ENCODE measurements around the gene MYOT. TPM values are rescaled to one million over a fixed set of nuclear protein-coding genes. Genes with fewer than 3 reads are reported as not detected.

Gene MYOT, protein sequence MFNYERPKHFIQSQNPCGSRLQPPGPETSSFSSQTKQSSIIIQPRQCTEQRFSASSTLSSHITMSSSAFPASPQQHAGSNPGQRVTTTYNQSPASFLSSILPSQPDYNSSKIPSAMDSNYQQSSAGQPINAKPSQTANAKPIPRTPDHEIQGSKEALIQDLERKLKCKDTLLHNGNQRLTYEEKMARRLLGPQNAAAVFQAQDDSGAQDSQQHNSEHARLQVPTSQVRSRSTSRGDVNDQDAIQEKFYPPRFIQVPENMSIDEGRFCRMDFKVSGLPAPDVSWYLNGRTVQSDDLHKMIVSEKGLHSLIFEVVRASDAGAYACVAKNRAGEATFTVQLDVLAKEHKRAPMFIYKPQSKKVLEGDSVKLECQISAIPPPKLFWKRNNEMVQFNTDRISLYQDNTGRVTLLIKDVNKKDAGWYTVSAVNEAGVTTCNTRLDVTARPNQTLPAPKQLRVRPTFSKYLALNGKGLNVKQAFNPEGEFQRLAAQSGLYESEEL
- 0.64 TPM for total RNA-seq
- long read RNA-seq, partial matches to known transcripts, result 0 of 1 reads
- long read RNA-seq, other reads (novel, unspliced or antisense), result 1 of 1 reads

DNA sequence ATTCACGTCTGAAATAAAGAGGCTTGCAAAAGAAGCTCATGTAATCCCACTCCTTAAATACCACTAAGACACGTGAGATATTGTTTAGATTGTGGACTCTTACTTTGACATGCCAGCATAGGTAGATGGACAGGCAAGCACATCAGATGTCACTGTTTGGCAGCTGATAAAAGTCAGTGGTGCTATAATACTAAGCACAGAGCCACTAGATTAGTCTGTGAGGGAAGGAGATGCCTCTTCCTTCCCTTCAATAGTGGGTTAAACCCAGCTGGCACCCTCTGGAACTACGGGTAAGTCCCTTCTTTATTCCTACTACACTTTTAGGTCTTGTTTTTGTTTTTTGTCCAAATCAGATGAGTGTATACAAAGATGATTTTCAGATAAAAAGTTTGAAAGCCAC is at the start of gene MYOT:
TSS of gene MYOT (plus strand) at position 197 of the 400 bp plus-strand sequence. CDS start 2,792 bp downstream, outside the sequence.
- DNase-seq (ENCODE audit: low spot score), result no peak

DNA sequence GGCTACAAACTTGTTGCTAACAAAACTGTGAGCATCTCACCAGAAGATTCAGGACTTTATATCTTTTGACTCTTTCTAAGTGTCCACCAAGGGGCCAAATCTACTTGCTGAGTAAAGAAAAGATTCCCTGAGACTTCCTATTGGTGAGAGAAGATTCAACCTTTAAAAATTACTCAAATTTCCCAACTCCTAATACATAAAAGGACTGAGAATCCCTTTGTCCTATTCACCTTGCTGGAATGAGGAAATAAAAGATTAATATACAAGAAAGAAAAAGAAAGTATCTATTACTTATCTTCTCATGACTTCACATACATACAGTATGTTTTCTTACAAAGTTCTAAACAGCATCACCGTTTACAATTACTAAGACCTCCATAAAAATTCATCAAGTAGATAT is 47.9 kb upstream of the MYOT start:
- no peak for DNase-seq (ENCODE audit: low spot score)

DNA sequence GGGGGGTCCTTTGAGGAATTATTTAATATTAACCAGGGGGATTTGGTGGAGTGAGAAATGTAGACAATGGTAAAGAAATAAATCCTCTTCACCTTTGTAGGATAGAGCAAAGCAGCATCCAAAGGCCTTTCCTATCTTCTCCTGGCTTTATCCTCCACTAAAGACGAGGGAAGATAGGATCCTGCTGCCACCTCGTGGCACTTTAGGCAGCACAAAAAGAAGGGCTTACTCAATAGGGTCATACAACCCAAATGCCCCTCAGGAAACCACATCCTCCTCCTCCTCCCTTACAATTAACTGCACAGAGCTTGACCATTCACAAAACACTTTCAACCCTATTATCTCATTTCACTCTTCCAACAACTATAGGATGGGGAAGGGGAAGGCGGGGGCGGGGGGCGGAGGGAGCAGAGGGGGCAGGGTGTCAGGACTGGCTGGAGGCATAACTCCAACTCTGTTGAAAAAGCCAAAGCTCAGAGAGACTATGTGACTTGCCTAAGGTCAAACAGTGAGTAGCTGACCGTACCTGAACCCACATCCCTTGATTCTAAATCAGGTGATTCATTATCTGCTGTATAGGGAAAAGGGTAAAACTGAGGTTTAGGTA is 45.4 kb upstream of the MYOT start:
- DNase-seq (ENCODE audit: low spot score), result no peak

DNA sequence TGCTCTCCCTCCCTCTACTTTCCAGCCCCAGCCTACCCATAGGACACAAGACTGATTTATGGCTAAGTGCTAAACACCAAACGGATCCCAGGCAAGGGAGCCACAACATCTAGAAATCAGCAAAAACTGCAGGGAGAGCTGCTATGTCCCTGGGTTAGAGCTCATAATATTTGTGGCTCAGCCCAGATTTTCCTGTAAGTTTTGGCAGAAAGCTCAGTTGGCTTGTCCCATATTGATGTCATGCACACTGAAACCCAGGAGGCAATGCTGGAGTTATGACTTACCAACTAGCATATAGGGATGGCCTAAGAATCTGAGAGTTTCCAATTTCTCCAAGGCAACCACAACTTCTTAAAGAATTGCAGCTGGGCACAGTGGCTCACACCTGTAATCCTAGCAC is 44.7 kb upstream of the MYOT start:
- DNase-seq (ENCODE audit: low spot score), result no peak

DNA sequence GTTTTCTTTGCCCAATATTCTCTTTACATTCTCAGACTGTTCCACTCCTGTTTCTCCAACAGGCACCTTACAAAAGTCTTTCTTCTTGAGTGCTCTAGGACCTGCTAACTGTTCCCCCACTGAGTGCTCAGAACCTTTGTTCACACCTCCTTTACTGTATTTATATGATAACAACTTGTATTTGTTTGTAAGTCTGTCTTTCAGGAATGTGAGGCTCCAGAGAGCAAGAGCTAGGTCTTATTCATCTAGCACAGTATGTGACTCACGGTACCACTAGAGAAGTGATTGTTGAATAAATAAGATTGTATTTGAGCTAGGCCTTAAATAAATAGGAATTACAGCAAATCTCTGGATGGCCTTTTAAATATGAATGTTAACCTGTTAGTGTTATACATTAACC is 42.5 kb upstream of the MYOT start:
- DNase-seq (ENCODE audit: low spot score), result no peak

DNA sequence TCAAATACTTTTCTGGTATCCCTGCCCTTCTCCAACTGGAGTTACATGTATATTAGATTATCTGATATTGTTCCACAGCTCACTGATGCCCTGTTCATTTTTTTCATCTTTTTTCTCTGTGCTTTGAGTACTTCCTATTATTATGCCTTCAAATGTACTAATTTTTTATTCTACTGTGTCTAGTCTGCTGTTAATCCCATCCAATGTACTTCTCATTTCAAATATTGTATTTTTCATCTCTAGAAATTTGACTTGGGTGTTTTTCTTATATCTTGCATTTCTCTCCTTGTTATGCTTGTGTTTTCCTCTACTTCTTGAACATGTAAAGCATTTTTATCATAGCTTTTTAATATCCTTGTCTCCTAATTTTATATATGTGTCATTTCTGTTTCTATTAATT is 41.6 kb upstream of the MYOT start:
- DNase-seq (ENCODE audit: low spot score), result no peak

DNA sequence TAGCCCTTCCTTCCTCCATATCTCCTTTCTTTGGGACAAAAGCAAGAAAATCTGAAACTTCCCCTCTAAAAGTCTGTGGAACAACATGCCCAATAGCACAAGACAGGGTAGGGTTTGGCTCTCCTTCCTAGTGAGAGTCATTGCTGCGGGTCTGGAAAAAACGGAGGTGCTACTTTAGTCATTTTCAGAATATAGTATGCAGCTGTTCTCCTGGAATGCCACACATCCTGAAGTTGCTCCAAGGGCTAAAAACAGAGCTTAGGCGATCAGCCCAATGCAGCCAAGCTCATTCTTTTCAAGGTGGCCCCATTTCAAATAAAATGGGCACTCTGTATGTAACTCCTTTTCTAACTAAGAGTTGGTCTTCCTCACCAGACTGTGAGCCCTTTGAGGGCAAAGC is 39.5 kb upstream of the MYOT start:
- no peak for DNase-seq (ENCODE audit: low spot score)

DNA sequence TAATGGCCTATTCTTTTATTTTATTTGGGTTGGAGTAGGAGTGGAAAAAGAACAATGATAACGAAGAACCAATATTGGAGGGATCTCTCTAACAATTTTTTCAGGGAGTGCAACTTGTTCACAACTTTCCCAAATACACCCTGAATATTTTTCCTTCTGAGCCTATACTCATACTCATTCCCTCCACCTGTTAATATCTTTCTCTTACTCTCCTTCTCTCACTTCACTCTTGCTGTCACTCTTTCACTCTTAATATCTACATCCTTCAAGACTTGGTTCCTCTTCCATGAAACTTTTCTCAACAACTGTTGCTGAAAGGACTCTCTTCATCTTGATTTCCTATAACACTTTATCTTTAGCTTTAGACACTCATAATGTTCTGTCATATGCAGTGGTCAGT is 39.0 kb upstream of the MYOT start:
- DNase-seq (ENCODE audit: low spot score), result no peak

DNA sequence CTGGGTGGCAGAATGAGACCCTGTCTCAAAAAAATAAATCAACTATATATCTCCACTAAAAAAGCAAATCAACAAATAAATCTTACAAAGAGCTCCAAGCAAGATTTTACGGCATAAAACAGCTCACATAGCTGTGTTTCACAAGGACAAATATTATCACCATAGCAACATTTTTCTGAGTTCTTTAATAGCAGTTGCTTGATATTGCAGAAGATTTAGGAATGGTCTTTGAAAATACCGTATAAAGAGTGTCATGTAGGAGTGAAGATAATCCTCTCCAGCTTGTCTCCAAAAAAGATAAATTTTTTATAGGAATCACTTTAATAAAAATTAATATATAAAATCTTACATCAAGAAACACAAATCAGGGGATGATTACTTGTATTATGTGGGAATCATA is 36.6 kb upstream of the MYOT start:
- no peak for DNase-seq (ENCODE audit: low spot score)

DNA sequence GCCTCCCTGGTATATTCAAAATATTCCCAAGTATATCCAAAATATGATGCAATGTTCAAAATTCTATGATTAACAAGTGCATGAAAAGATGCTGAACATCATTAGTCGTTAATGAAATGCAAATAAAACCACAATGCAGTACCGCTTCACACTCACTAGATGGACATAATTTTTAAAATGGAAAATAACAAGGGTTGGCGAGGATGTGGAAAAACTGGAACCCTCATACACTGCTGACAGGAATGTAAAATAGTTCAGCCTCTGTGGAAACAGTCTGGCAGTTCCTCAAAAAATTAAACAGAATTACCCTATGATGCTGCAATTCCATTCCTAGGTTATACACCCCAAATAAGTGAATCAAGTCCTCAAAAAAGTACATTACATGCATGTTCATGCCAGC is 36.1 kb upstream of the MYOT start:
- DNase-seq (ENCODE audit: low spot score), result no peak

DNA sequence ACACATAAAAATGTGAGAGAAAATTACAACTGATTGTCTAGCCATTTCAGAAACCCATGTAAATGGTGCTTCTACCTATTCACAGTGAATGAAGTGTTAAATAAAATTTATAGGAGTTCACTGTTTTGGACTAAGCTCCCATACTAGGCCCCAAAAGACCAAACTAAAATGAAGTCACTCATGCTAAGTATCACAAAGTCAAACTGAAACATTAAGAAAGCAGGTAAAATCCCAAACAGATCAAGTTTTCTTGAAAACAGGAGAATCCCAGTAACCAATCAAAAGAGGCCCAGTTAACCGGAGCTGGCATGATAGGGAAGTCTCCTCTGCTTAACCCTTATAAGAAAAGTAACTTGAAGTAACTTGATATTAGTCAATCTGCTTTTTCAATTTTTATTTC is 35.2 kb upstream of the MYOT start:
- DNase-seq (ENCODE audit: low spot score), result no peak

DNA sequence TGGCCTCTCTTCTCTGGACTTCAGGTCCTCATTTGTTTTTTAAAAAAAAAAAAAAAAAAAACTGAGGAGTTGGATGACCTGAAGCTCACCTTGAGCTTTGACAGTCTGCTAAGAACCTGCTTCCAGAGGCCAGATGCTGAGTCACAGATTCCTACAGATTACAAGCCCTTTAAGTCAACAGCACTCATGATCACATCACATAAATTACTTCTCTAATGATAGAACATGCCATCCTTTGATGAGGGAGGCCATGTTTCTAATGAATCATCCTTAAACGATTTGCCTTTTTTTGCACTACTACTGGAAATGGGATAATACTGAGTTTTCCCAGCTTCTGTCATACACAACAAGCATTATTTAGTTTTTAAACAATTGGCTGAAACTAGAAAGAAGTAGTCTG is 34.2 kb upstream of the MYOT start:
- no peak for DNase-seq (ENCODE audit: low spot score)

DNA sequence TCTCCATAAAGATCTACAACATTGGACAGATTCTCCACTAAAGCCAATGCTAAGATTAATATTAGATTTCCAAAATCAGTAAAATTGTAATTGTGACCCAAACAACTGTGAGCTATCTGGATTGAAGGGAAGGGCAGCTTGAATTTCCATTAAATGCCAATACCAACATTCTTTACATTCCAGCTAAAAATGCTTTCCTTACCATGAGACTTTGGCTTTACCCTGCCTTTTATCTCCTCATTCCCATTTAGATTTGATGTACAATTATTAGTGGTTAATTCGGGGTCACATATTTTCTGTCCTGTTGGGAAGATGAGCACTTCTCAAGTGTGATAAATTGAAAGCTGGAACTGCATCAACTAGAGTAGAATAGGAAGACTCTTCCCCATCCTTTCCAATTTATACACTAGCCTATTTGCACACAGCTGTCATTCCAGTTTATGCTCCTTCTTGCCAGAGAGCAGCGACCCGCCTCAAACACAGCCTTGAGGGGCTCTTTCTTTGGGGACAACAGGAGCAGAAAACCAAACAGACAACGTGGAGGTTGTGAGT is 33.1 kb upstream of the MYOT start:
- no peak for DNase-seq (ENCODE audit: low spot score)

DNA sequence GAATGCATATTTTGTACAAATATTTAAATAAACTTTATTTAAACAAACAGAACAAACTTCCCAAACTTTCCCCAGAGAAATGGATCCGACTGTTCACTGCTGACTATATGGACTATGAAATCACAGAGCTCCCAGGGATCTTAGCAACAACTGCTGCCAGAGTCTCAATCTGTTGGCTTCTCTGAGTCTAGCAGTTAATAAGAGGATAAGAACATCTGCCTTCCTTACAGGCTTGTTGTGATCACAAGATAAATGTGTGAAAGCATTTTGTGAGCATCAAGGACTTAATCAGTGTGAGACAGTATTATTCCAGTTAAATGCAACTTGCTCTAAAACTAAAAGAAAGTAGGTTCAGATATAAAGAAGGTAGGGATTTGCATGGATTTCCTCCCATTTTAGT is 31.4 kb upstream of the MYOT start:
- no peak for DNase-seq (ENCODE audit: low spot score)

DNA sequence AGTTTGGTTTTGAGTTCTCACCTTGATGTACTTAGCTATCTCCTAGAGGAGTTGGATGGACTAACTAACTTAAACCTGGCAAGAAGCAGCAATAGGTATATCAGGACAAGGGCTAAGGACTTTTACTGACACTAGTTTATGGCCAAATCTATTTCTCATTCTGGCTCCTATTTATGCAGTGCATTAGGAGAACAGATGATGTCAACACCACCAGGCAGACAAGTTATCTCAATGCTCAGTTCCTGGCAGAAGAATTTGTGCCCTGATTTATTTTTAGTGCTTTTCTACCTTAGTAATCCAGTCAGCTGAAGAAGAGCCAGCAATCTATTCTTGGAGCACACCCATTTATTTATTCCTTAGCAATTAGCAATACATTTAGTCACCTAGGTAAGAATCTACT is 30.7 kb upstream of the MYOT start:
- no peak for DNase-seq (ENCODE audit: low spot score)

DNA sequence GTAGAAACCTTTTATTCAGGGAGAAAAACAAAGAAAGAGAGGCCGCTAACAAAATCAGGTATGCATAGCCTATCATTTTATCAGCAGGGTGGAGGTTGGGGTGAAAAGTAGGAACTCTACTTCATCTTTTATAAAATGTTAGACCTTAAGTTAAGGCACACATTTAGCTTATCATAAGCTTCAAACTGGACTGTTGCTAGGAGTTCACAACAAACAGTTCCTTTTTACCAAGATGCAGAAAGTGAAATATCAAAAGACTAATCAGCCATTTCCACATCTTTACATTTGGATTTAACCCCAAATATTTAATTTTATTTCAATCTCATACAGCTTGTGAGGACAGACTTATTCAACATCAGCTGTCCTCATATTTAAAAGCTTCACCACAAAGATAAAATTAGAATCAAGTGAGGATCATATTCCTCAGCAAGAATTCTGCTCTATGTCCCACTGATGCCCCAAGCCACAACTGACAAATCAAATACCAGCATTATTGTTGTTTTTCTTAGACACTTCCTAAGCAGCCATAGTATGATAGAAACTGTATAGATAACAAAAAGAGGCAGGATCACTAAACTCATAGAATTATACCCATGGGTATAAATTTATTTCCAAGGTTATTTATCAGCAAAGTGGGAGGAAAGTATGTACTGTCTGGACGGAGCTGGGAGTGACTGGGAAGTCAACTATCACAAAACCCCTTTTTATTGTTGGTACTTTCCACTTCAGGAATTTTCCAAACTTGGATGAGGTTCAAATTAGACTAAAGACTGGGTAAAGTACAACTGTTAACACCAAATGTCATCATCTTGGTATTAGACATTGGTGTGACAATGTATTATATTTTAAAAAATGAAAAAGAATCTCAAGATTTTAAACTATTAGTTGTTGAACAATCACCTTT is 29.9 kb upstream of the MYOT start:
- no peak for DNase-seq (ENCODE audit: low spot score)

DNA sequence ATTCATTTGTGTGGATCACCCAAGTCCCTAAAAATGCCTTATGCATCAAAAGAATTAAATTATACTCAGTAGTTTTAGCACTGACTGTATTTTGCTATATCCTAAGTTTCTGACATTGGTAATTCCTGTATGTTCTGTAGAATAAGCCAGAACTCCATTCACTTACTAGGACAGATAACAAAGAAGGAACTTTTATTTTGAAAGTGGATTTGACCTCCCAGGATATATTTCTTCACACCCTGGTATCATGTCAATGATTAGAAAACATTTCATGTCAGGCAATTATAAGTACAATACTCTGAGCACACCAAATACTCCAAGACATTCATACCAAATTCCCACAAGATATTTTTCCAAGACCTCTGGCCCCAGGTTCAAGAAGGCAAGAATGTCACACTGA is 28.7 kb upstream of the MYOT start:
- no peak for DNase-seq (ENCODE audit: low spot score)

DNA sequence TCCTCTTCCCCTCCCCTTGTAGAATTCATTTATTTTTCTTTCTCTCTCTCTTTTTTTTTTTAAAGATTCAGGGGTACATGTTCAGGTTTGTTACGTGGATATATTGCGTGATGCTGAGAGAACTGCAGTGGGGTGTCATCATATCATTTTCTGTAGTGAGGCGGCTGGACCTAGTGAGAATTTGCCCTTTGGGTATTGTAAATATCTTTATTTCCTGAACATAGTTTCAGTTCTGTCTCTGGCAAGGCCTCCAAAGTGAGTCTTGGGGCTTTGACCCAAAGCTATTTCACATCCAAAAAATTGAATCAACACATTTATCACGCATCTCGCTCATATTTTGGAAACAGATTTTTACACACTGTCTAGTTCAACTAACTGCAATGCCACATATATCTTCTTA is 25.4 kb upstream of the MYOT start:
- no peak for DNase-seq (ENCODE audit: low spot score)

DNA sequence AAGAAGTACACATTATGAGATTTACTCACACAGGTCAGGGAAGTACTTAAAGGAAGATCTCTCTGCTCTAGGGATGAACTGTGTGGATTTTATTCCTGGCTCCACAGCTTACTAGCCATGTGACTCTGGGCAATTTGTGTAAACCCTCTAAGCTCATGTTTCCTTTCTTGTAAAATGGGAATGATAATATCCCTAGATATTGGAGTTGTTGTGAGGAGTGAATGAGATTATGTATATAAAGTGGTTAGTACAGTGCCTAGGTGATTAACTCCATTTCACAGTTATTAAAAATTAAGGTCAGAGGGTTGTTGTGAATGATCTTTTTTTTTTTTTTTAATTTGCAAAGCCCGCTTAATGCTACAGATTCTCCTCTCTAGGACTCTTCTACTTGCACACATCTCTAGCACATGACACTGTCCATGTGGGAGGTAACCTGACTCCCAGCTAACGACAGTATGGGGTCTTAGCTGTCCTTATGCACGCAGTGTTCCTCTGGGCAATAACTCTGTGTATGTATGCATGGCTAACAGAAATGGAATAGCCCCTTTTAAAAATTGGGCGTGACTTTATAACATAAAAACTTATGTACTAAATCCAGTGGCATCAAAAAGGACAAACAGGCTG is 23.9 kb upstream of the MYOT start:
- DNase-seq (ENCODE audit: low spot score), result no peak

DNA sequence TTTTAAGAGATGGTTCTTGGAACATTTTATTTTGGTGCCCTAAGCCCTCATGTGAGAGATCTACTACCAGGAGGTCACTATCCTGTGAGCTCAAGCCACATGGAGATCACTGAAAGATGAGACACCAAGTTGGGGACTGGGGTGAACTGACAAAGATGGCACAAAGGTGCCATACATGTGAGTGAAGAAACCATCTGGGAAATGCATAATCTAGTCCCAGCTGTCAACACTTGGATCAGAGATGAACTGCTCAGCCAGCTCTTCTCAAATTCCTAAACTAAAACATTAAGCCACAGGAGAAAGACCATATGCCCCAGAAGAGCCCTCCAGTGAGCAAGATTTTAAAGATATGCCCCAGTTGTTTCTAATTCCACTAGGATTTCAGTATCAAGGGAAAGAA is 22.2 kb upstream of the MYOT start:
- DNase-seq (ENCODE audit: low spot score), result no peak

DNA sequence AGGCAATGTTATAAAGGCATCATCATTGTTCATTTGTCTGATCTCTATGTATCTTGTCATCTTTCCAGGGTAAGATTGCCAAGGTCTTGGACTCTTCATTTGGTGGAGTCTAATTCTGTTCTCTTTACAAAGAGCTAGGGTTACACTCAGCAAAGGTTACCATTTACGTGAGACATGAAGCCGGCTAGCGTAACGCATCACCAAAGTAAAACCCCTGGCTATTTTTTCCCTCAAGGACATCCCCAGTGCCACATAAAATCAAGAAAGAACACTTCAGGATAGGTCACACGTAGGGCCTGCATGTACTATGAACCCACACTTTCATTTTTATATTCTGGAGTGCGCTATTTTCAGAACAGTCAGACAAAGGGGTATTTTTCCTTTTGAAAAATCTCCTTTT is 20.0 kb upstream of the MYOT start:
- no peak for DNase-seq (ENCODE audit: low spot score)
